HCT116 (cell line): ENCODE results near the gene UBE2E2. TPM values are rescaled to one million over a fixed set of nuclear protein-coding genes. Genes with fewer than 3 reads are reported as not detected.

ENCODE experiments used
- ATAC-seq: fragments of 200-7000 bp; cut with Tn5 transposase; 2 replicates; pipeline ENCODE4 v1.9.1; 2020; ENCODE audit warnings: mild to moderate bottlenecking, moderate library complexity
- BruUV-seq: library from RNA; stranded (reverse); fragments of 400-500 nt; replicated peaks from 2 replicates; lab custom pipeline; 2021; lab: Mats Ljungman, UMichigan
- CTCF ChIA-PET: fragments of 300-600 bp; sonication (Branson Sonifier 250); formaldehyde crosslinking; loops from one replicate; lab custom pipeline; 2021; ENCODE audit warnings: antibody characterized with exemption; lab: Charles Lee
- POLR2A ChIA-PET: fragments of 300-600, 350-600 bp; sonication (Branson Sonifier 250); formaldehyde crosslinking; loops from one replicate; lab custom pipeline; 2021; ENCODE audit warnings: antibody characterized with exemption; lab: Charles Lee
- RAD21 ChIA-PET, 2 experiments: fragments of 300-600 bp; sonication (Branson Sonifier 250); formaldehyde crosslinking; loops; one replicate each; lab custom pipeline; 2023; ENCODE audit warnings: low total read pairs in 2 of 2; ENCODE audit not compliant: uncharacterized antibody in 2 of 2, unreplicated experiment in 2 of 2, low non-redundant PET in 1 of 2; lab: Charles Lee
- DNase-seq: peaks from one replicate; pipeline ENCODE4 v3.0.0-alpha.2; 2010; ENCODE audit warnings: low read depth, low spot score
- H2AFZ ChIP-seq: fragments of 200-600 bp; shearing (Covaris generic), sonication (generic); 2 replicates; pipeline ENCODE4 v1.6.1; 2017; ENCODE audit warnings: low read depth, mixed run types, mixed read lengths, antibody characterized with exemption, low read length; ENCODE audit not compliant: poor library complexity, severe bottlenecking
- H3K27ac ChIP-seq: 2 replicates; pipeline ENCODE4 v1.5.1; 2012; ENCODE audit warnings: low read depth, low read length
- H3K27me3 ChIP-seq: fragments of 200-600 bp; sonication (generic); 2 replicates; pipeline ENCODE4 v1.6.1; 2016; ENCODE audit warnings: mixed run types, low read length, mixed read lengths; ENCODE audit not compliant: insufficient read depth
- H3K36me3 ChIP-seq, 2 experiments: fragments of 200-500 bp in 1 of 2; fragments of 200-600 bp in 1 of 2; sonication (Bioruptor generic) in 1 of 2; sonication (generic) in 1 of 2; 2 replicates each; pipeline versions ENCODE4 v1.5.1 to v1.6.1; 2014 to 2016; ENCODE audit warnings: low read length in 2 of 2, inconsistent platforms in 1 of 2, mixed read lengths in 1 of 2, mixed run types in 1 of 2; ENCODE audit not compliant: insufficient read depth in 2 of 2, control insufficient read depth in 1 of 2
- H3K4me1 ChIP-seq, 2 experiments: fragments of 200-600 bp in 1 of 2; sonication (generic) in 1 of 2; 2 replicates each; pipeline versions ENCODE4 v1.5.1 to v1.6.1; 2012 to 2017; ENCODE audit warnings: low read length in 2 of 2, inconsistent platforms in 1 of 2, mild to moderate bottlenecking in 1 of 2, mixed read lengths in 1 of 2, mixed run types in 1 of 2, moderate library complexity in 1 of 2; ENCODE audit not compliant: insufficient read depth in 2 of 2, control insufficient read depth in 1 of 2
- H3K4me2 ChIP-seq: fragments of 200-600 bp; sonication (generic); 2 replicates; pipeline ENCODE4 v1.6.1; 2017; ENCODE audit warnings: mixed run types, low read length, mixed read lengths
- H3K4me3 ChIP-seq, 2 experiments: fragments of 200-600 bp in 1 of 2; sonication (generic) in 1 of 2; replicated peaks in 1 of 2; 2 replicates each; pipeline ENCODE4 v1.5.1; 2011 to 2016; ENCODE audit warnings: low read length in 2 of 2, control low read depth in 1 of 2, low read depth in 1 of 2, mild to moderate bottlenecking in 1 of 2, mixed read lengths in 1 of 2, mixed run types in 1 of 2
- H3K79me2 ChIP-seq: fragments of 200-600 bp; sonication (generic); 2 replicates; pipeline ENCODE4 v1.6.1; 2017; ENCODE audit warnings: mild to moderate bottlenecking, mixed run types, low read length, moderate library complexity, mixed read lengths; ENCODE audit not compliant: insufficient read depth
- H3K9ac ChIP-seq: fragments of 200-600 bp; sonication (generic); 2 replicates; pipeline ENCODE4 v1.6.1; 2016; ENCODE audit warnings: low read length, mixed read lengths
- H3K9me2 ChIP-seq: fragments of 200-600 bp; sonication (generic), shearing (Covaris generic); 2 replicates; pipeline ENCODE4 v1.6.1; 2017; ENCODE audit warnings: mixed run types, mild to moderate bottlenecking, moderate library complexity; ENCODE audit not compliant: insufficient read depth
- H3K9me3 ChIP-seq, 2 experiments: fragments of 200-500 bp in 1 of 2; fragments of 200-600 bp in 1 of 2; sonication (Bioruptor generic) in 1 of 2; sonication (generic) in 1 of 2; 2 replicates each; pipeline ENCODE4 v1.6.1; 2014 to 2017; ENCODE audit warnings: low read length in 2 of 2, mixed read lengths in 2 of 2, inconsistent platforms in 1 of 2, low read depth in 1 of 2, mild to moderate bottlenecking in 1 of 2, mixed run types in 1 of 2, moderate library complexity in 1 of 2; ENCODE audit not compliant: control insufficient read depth in 1 of 2, insufficient read depth in 1 of 2
- H4K20me1 ChIP-seq: fragments of 200-600 bp; sonication (generic), shearing (Covaris generic); 2 replicates; pipeline ENCODE4 v1.6.1; 2017; ENCODE audit warnings: mixed run types, mild to moderate bottlenecking, moderate library complexity; ENCODE audit not compliant: insufficient read depth
- CBX3 ChIP-seq: IDR thresholded peaks from 2 replicates; pipeline ENCODE4 v1.6.1; 2012; ENCODE audit warnings: low read depth
- EGR1 ChIP-seq: IDR thresholded peaks from 2 replicates; pipeline ENCODE4 v1.6.1; 2012; ENCODE audit warnings: low read depth
- ELF1 ChIP-seq: IDR thresholded peaks from 2 replicates; pipeline ENCODE4 v1.6.1; 2012; ENCODE audit warnings: low read depth, borderline replicate concordance
- EZH2 ChIP-seq: fragments of 200-600 bp; sonication (generic); IDR thresholded peaks from 2 replicates; pipeline ENCODE4 v1.6.1; 2017; ENCODE audit warnings: antibody characterized with exemption, mixed run types
- FOSL1 ChIP-seq: IDR thresholded peaks from 2 replicates; pipeline ENCODE4 v1.6.1; 2012; ENCODE audit warnings: low read depth
- JUND ChIP-seq: IDR thresholded peaks from 2 replicates; pipeline ENCODE4 v1.6.1; 2012
- POLR2AphosphoS5 ChIP-seq: IDR thresholded peaks from 2 replicates; pipeline ENCODE4 v1.6.1; 2011; ENCODE audit warnings: mild to moderate bottlenecking, low read depth, low read length, moderate library complexity
- SP1 ChIP-seq: IDR thresholded peaks from 2 replicates; pipeline ENCODE4 v1.6.1; 2012; ENCODE audit warnings: low read depth
- TCF7L2 ChIP-seq: IDR thresholded peaks from 2 replicates; pipeline ENCODE4 v1.7.0; 2011; ENCODE audit warnings: borderline replicate concordance, inconsistent platforms; ENCODE audit not compliant: insufficient read depth, insufficient read length; ENCODE audit errors: extremely low read depth
- ZFX ChIP-seq: fragments of 450-650 bp; IDR thresholded peaks from 2 replicates; pipeline ENCODE4 v1.6.1; 2017
- ZNF274 ChIP-seq: fragments of 200-500 bp; sonication (Bioruptor generic); IDR thresholded peaks from 2 replicates; pipeline ENCODE4 v1.6.1; 2014; ENCODE audit warnings: mild to moderate bottlenecking, low read depth, low read length, inconsistent platforms
- intact Hi-C: fragments of 100-400 bp; cut with micrococcal nuclease; formaldehyde crosslinking; loops from 2 replicates; pipeline ENCODE4 v1.10.0; 2022
- total RNA-seq: library from RNA; stranded (reverse); gene quantifications from one replicate; pipeline ENCODE4 v1.2.1, GENCODE V29; 2021; ENCODE audit not compliant: unreplicated experiment
- TF ChIP-seq, protein P1 (sequence below): IDR thresholded peaks from 2 replicates; pipeline ENCODE4 v1.6.1; 2012; ENCODE audit warnings: low read depth
- TF ChIP-seq, protein P2 (sequence below): IDR thresholded peaks from 2 replicates; pipeline ENCODE4 v1.6.1; 2012
- TF ChIP-seq, protein P3 (sequence below), 3 experiments: fragments of 200-600 bp in 1 of 3; sonication (generic) in 1 of 3; IDR thresholded peaks in 2 of 3; conservative IDR thresholded peaks in 1 of 3; 2 replicates each; pipeline ENCODE4 v1.5.1; 2012 to 2017; ENCODE audit warnings: low read depth in 2 of 3, low read length in 2 of 3, antibody characterized with exemption in 1 of 3, borderline replicate concordance in 1 of 3, control low read depth in 1 of 3, mild to moderate bottlenecking in 1 of 3, mixed read lengths in 1 of 3, mixed run types in 1 of 3, moderate library complexity in 1 of 3; ENCODE audit not compliant: insufficient read depth in 1 of 3

UBE2E2 gene
- total RNA-seq, 1 experiment from 2014 or later: 21.4 TPM

DNA sequence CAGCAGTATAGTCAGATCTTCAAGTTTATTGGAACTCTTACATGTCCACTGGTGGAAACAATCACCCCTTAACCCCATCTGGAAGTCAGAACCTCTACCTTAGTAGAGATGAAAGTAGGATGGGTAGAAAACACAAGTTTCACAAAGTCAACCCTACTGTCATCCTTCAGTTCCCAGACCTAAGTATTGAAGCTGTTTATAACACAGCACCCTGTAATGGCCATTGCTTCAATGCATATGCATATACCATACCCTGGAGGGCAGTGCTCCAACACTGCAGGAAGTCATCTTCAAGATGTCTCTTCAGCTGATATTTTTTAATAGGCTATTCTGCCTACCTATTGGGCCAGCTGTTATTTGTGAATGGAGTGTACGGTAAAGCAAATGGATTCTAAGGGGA is 241.3 kb downstream of the UBE2E2 start (continued):
- TF ChIP-seq, protein P1, sequence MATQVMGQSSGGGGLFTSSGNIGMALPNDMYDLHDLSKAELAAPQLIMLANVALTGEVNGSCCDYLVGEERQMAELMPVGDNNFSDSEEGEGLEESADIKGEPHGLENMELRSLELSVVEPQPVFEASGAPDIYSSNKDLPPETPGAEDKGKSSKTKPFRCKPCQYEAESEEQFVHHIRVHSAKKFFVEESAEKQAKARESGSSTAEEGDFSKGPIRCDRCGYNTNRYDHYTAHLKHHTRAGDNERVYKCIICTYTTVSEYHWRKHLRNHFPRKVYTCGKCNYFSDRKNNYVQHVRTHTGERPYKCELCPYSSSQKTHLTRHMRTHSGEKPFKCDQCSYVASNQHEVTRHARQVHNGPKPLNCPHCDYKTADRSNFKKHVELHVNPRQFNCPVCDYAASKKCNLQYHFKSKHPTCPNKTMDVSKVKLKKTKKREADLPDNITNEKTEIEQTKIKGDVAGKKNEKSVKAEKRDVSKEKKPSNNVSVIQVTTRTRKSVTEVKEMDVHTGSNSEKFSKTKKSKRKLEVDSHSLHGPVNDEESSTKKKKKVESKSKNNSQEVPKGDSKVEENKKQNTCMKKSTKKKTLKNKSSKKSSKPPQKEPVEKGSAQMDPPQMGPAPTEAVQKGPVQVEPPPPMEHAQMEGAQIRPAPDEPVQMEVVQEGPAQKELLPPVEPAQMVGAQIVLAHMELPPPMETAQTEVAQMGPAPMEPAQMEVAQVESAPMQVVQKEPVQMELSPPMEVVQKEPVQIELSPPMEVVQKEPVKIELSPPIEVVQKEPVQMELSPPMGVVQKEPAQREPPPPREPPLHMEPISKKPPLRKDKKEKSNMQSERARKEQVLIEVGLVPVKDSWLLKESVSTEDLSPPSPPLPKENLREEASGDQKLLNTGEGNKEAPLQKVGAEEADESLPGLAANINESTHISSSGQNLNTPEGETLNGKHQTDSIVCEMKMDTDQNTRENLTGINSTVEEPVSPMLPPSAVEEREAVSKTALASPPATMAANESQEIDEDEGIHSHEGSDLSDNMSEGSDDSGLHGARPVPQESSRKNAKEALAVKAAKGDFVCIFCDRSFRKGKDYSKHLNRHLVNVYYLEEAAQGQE: no peak
- TF ChIP-seq EZH2 (no peak), ELF1 (no peak)
- TF ChIP-seq, protein P2, sequence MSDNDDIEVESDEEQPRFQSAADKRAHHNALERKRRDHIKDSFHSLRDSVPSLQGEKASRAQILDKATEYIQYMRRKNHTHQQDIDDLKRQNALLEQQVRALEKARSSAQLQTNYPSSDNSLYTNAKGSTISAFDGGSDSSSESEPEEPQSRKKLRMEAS: no peak

DNA sequence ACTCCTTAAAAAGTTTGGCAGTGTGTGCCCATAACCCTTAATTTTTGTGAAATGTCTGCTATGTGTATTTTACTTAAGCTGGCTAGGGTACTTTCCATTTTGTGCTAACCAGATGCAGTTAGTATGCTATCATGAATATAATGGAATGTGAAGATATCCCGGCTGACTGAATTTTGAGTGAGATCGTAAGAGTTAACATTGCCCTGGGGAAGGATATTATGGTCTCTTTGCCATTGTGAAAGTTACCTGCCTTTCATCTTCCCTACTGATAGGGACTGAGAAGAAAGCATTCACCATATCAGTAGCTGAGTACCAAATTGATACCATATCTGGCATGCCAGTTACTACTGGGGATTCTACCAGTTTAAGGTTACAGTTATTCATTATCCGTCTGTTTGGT is 243.2 kb downstream of the UBE2E2 start:
- no peak overlapping the region for H3K9ac ChIP-seq
- H3K27me3 ChIP-seq: no peaks in the 10 kb centered on the region
- H4K20me1 ChIP-seq: no peaks in the 10 kb centered on the region
- no TSS peak for BruUV-seq
- H3K4me1 ChIP-seq: no peaks in the 10 kb centered on the region
- ChIA-PET RAD21 (no interaction called here), POLR2A (no interaction called here), CTCF (no interaction called here)
- DNase-seq: no peak
- ATAC-seq: no peak
- H3K4me2 ChIP-seq: no peak overlapping the region
- H3K79me2 ChIP-seq: no peaks in the 10 kb centered on the region
- no peaks in the 10 kb centered on the region for H3K9me2 ChIP-seq
- no peak overlapping the region for H3K27ac ChIP-seq
- intact Hi-C loops: no loop called here
- no peak for TF ChIP-seq ZNF274
- TF ChIP-seq, protein P1: no peak
- TF ChIP-seq CBX3: no peak
- no peak for TF ChIP-seq ZFX
- TF ChIP-seq FOSL1: no peak
- no peak for TF ChIP-seq JUND
- TF ChIP-seq SP1: no peak
- TF ChIP-seq TCF7L2: no peak
- TF ChIP-seq EGR1: no peak
- TF ChIP-seq, protein P3, sequence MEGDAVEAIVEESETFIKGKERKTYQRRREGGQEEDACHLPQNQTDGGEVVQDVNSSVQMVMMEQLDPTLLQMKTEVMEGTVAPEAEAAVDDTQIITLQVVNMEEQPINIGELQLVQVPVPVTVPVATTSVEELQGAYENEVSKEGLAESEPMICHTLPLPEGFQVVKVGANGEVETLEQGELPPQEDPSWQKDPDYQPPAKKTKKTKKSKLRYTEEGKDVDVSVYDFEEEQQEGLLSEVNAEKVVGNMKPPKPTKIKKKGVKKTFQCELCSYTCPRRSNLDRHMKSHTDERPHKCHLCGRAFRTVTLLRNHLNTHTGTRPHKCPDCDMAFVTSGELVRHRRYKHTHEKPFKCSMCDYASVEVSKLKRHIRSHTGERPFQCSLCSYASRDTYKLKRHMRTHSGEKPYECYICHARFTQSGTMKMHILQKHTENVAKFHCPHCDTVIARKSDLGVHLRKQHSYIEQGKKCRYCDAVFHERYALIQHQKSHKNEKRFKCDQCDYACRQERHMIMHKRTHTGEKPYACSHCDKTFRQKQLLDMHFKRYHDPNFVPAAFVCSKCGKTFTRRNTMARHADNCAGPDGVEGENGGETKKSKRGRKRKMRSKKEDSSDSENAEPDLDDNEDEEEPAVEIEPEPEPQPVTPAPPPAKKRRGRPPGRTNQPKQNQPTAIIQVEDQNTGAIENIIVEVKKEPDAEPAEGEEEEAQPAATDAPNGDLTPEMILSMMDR (IDR thresholded peaks at IDR 0.05 in 2 of 3, conservative IDR thresholded peaks at IDR 0.05 in 1 of 3; ENCODE audit: borderline replicate concordance in 1 of 3, insufficient read depth in 1 of 3, low read depth in 2 of 3, low read length in 2 of 3): no peak
- TF ChIP-seq POLR2AphosphoS5: no peak
- TF ChIP-seq, all 23 proteins: peak for 0
- H3K36me3 ChIP-seq: no peaks in the 10 kb centered on the region
- no peaks in the 10 kb centered on the region for H3K9me3 ChIP-seq
- no peak overlapping the region for H2AFZ ChIP-seq
- no peak overlapping the region for H3K4me3 ChIP-seq
